ENCODE data around the gene NDFIP2. TPM values are rescaled to one million over a fixed set of nuclear protein-coding genes. Genes with fewer than 3 reads are reported as not detected.

Gene NDFIP2
- total RNA-seq, 1 experiment from 2014 or later, result 29.6 TPM

DNA sequence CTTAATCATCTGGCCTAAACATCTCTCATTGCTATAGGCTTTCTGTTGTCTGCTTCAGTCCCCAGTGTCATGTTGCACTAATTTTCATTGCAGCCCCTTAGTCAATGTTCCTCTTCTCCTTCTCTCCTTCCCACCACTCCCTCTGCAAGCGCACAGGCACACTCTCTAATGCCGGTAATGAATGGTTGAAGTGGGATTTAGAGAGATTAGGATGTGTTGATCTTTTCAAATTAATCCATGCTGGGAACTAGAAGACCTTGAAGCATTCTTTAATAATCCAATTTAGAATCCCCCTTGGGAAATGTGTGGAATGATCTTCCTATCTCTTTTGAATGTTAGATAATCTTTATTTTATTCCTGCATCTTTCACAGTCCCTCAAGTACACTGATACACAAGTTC is 33.2 kb upstream of the NDFIP2 start:
- Histone ChIP-seq H3K4me1 (ENCODE audit: control insufficient read depth, insufficient read depth, low read length) (no peaks in the 10 kb centered on the region), H3K4me3 (ENCODE audit: low read depth in 2 of 2, low read length in 2 of 2) (no peak overlapping the region), H3K27me3 (ENCODE audit: control insufficient read depth, insufficient read depth, low read length) (no peaks in the 10 kb centered on the region; the same call in 1 of the 2 replicates), H3K36me3 (ENCODE audit: control insufficient read depth, insufficient read depth, low read length) (no peaks in the 10 kb centered on the region), H3K9me3 (ENCODE audit: control insufficient read depth, insufficient read depth, low read depth, low read length) (no peaks in the 10 kb centered on the region), H3K27ac (ENCODE audit: low read length) (no peak overlapping the region)
- no peak for ATAC-seq
- BruUV-seq (replicated peaks), result no TSS peak
- DNase-seq (ENCODE audit: low read depth, low spot score), result no peak
- TF ChIP-seq TCF7L2 (IDR thresholded peaks at IDR 0.05; ENCODE audit: low read depth, low read length) (no peak), REST (IDR thresholded peaks at IDR 0.05; ENCODE audit: insufficient read depth in 1 of 2, low read depth in 2 of 2, low read length in 1 of 2) (no peak), POLR2AphosphoS5 (IDR thresholded peaks at IDR 0.05; ENCODE audit: low read depth, low read length) (no peak), CTCF (IDR thresholded peaks at IDR 0.05) (no peak), SIN3A (IDR thresholded peaks at IDR 0.05; ENCODE audit: borderline replicate concordance, insufficient read depth, low read depth, low read length) (no peak)
- CTCF ChIA-PET, result no interaction called here
- in situ Hi-C loops (cut with HindIII; ENCODE audit: low pct_unique_long_range_greater_than_20kb, low sequenced_read_pairs) (no loop called here), intact Hi-C loops (cut with micrococcal nuclease; ENCODE audit: unreplicated experiment) (no loop called here)
- POLR2A ChIA-PET, result no interaction called here

DNA sequence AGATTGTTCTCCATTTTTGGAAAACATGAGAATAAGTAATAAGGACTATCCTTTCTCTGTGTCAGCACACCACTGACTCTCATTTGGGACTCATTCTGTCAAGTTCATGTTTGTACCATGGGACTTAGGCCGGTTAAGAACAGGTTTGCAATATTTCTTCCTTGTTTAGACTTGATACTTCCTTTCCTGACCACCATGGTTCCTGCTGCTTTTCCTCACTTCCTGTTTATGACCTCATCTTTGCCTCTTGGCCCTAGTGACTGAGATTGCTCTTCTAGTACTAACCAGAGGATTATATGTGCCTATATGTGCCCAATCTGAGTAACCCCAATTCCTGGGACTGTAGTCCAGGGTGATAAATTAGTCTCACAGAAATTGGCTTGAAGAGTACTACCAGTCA is 32.5 kb upstream of the NDFIP2 start:
- H3K36me3 ChIP-seq (ENCODE audit: control insufficient read depth, insufficient read depth, low read length), result no peaks in the 10 kb centered on the region
- no peak for DNase-seq (ENCODE audit: low read depth, low spot score)
- in situ Hi-C loops (cut with HindIII; ENCODE audit: low pct_unique_long_range_greater_than_20kb, low sequenced_read_pairs), result no loop called here
- no TSS peak for BruUV-seq (replicated peaks)
- no peak overlapping the region for H3K27ac ChIP-seq (ENCODE audit: low read length)
- H3K27me3 ChIP-seq (ENCODE audit: control insufficient read depth, insufficient read depth, low read length), result no peaks in the 10 kb centered on the region; the same call in 1 of the 2 replicates
- no peak for ATAC-seq
- ChIA-PET CTCF (no interaction called here), POLR2A (no interaction called here)
- no peaks in the 10 kb centered on the region for H3K9me3 ChIP-seq (ENCODE audit: control insufficient read depth, insufficient read depth, low read depth, low read length)
- intact Hi-C loops (cut with micrococcal nuclease; ENCODE audit: unreplicated experiment), result no loop called here
- no peak for TF ChIP-seq CTCF (IDR thresholded peaks at IDR 0.05)
- TF ChIP-seq POLR2AphosphoS5 (IDR thresholded peaks at IDR 0.05; ENCODE audit: low read depth, low read length), result no peak
- H3K4me3 ChIP-seq (ENCODE audit: low read depth in 2 of 2, low read length in 2 of 2), result no peak overlapping the region
- no peaks in the 10 kb centered on the region for H3K4me1 ChIP-seq (ENCODE audit: control insufficient read depth, insufficient read depth, low read length)

- Histone ChIP-seq H3K27me3 (ENCODE audit: control insufficient read depth, insufficient read depth, low read length) (no peaks in the 10 kb centered on the region; the same call in 1 of the 2 replicates), H3K9me3 (ENCODE audit: control insufficient read depth, insufficient read depth, low read depth, low read length) (no peaks in the 10 kb centered on the region), H3K4me1 (ENCODE audit: control insufficient read depth, insufficient read depth, low read length) (no peaks in the 10 kb centered on the region), H3K36me3 (ENCODE audit: control insufficient read depth, insufficient read depth, low read length) (no peaks in the 10 kb centered on the region), H3K4me3 (ENCODE audit: low read depth in 2 of 2, low read length in 2 of 2) (no peak overlapping the region), H3K27ac (ENCODE audit: low read length) (no peak overlapping the region)
- ChIA-PET POLR2A (no interaction called here), CTCF (no interaction called here)
- BruUV-seq (replicated peaks), result no TSS peak
- TF ChIP-seq POLR2AphosphoS5 (IDR thresholded peaks at IDR 0.05; ENCODE audit: low read depth, low read length), result no peak
- no peak for TF ChIP-seq TCF7L2 (IDR thresholded peaks at IDR 0.05; ENCODE audit: low read depth, low read length)
- intact Hi-C loops (cut with micrococcal nuclease; ENCODE audit: unreplicated experiment), result no loop called here
- in situ Hi-C loops (cut with HindIII; ENCODE audit: low pct_unique_long_range_greater_than_20kb, low sequenced_read_pairs), result no loop called here
- DNase-seq (ENCODE audit: low read depth, low spot score) (no peak), ATAC-seq (no peak)
Observed at GRCh38 chr13:79450110-79450509, 30.8 kb upstream of the NDFIP2 start.

Data from Panc1 (cell line).